ENCODE measurements around the gene TDRD10. TPM values are rescaled to one million over a fixed set of nuclear protein-coding genes. Genes with fewer than 3 reads are reported as not detected.

TDRD10 gene
- total and polyA plus RNA-seq, 8 donors = 0.13 to 4.7 (median 0.39) TPM

- Histone ChIP-seq H3K36me3 (no peaks in the 10 kb centered on the region), H3K27me3 (no peaks in the 10 kb centered on the region), H3K4me1 (no peaks in the 10 kb centered on the region), H3K4me3 (no peak overlapping the region), H3K9me3 (no peaks in the 10 kb centered on the region), H3K27ac (no peak overlapping the region)
- WGBS, 2 donors = 59 to 68% methylated on average over 1 of the region's 1 CpG
- ATAC-seq = peak in 1 of 4 donors; percentile 18
- no peak for TF ChIP-seq CTCF (IDR thresholded peaks at IDR 0.05)
- intact Hi-C loops (cut with DNase I) = no loop called here
- no peak for FAIRE-seq
- DNase-seq = no peak
Measured at GRCh38 chr1:154490317-154490716, 11.7 kb upstream of the TDRD10 start.

- DNase-seq (no peak), ATAC-seq (no peak), FAIRE-seq (no peak)
- no peaks in the 10 kb centered on the region for H3K27me3 ChIP-seq
- H3K4me1 ChIP-seq = no peaks in the 10 kb centered on the region
- no peak overlapping the region for H3K4me3 ChIP-seq
- H3K36me3 ChIP-seq = no peaks in the 10 kb centered on the region
- H3K27ac ChIP-seq = no peak overlapping the region
- intact Hi-C loops (cut with DNase I) = no loop called here
- TF ChIP-seq CTCF (IDR thresholded peaks at IDR 0.05) = no peak
- 77 to 84% methylated on average over 4 of the region's 4 CpGs for WGBS, 2 donors
- H3K9me3 ChIP-seq = no peaks in the 10 kb centered on the region
Measured at GRCh38 chr1:154492115-154492514, 9.9 kb upstream of the TDRD10 start.

- no peaks in the 10 kb centered on the region for H3K36me3 ChIP-seq
- H3K4me3 ChIP-seq = no peak overlapping the region
- H3K4me1 ChIP-seq = no peaks in the 10 kb centered on the region
- H3K9me3 ChIP-seq = no peaks in the 10 kb centered on the region
- ATAC-seq (peak in 2 of 4 donors; percentile 32 to 63), FAIRE-seq (no peak), DNase-seq (no peak)
- WGBS, 2 donors = 53 to 54% methylated on average over 8 of the region's 8 CpGs
- TF ChIP-seq CTCF (IDR thresholded peaks at IDR 0.05) = no peak
- no peak overlapping the region for H3K27ac ChIP-seq
- intact Hi-C loops (cut with DNase I) = no loop called here
- no peaks in the 10 kb centered on the region for H3K27me3 ChIP-seq
Measured at GRCh38 chr1:154493276-154493675, 8.7 kb upstream of the TDRD10 start.

- no peaks in the 10 kb centered on the region for H3K4me1 ChIP-seq
- FAIRE-seq (no peak), DNase-seq (no peak), ATAC-seq (no peak)
- H3K27ac ChIP-seq = no peak overlapping the region
- intact Hi-C loops (cut with DNase I) = no loop called here
- no peaks in the 10 kb centered on the region for H3K36me3 ChIP-seq
- no peak for TF ChIP-seq CTCF (IDR thresholded peaks at IDR 0.05)
- H3K27me3 ChIP-seq = peaks cover 0 to 4% (median under 1%) of the 10 kb centered on the region in 4 donors
- H3K9me3 ChIP-seq = no peaks in the 10 kb centered on the region
- no peak overlapping the region for H3K4me3 ChIP-seq
- 75 to 82% methylated on average over 8 of the region's 8 CpGs for WGBS, 2 donors
Measured at GRCh38 chr1:154495496-154496273, 6.3 kb upstream of the TDRD10 start.

GRCh38 chr1:154496383-154496782, 5.6 kb upstream of the TDRD10 start:
- peaks cover 0 to 6% (median 5%) of the 10 kb centered on the region in 4 donors for H3K27me3 ChIP-seq
- DNase-seq (no peak), FAIRE-seq (no peak), ATAC-seq (no peak)
- intact Hi-C loops (cut with DNase I) = no loop called here
- no peak overlapping the region for H3K27ac ChIP-seq
- no peaks in the 10 kb centered on the region for H3K4me1 ChIP-seq
- no peaks in the 10 kb centered on the region for H3K9me3 ChIP-seq
- H3K36me3 ChIP-seq = no peaks in the 10 kb centered on the region
- TF ChIP-seq CTCF (IDR thresholded peaks at IDR 0.05) = no peak
- H3K4me3 ChIP-seq = no peak overlapping the region
- WGBS, 2 donors = 76 to 85% methylated on average over 5 of the region's 5 CpGs

All from pancreas (tissue), 10 donors.